ENCODE data around the gene CD9.
A peak's percentile ranks its signal among the peaks of the same experiment; 100 is the strongest.
"Not testable (repeated sequence)": the region's sequence is repeated elsewhere in the genome, so short reads cannot be mapped to it uniquely, and the experiment has no call there.

The CD9 gene

GRCh38 chr12:6205144-6205539, 4.9 kb downstream of the CD9 start:
- Histone ChIP-seq H3K27me3 (ENCODE audit: control insufficient read depth, insufficient read depth, low read length) (peaks cover 18% of the 10 kb centered on the region), H3K4me3 (ENCODE audit: low read length) (peak overlapping the region; percentile 36), H3K9ac (ENCODE audit: low read length) (peak overlapping the region; percentile 64), H3K9me3 (ENCODE audit: control insufficient read depth, low read depth, low read length) (no peaks in the 10 kb centered on the region), H3K36me3 (ENCODE audit: control insufficient read depth, low read depth, low read length) (no peaks in the 10 kb centered on the region), H3K4me1 (ENCODE audit: control insufficient read depth, low read depth, low read length) (peaks cover 38% of the 10 kb centered on the region), H3K27ac (ENCODE audit: low read length) (peak overlapping the region; percentile 90)

GRCh38 chr12:6205761-6206160, 5.6 kb downstream of the CD9 start:
- Histone ChIP-seq H3K4me3 (ENCODE audit: low read length) (peak overlapping the region; percentile 36), H3K4me1 (ENCODE audit: control insufficient read depth, low read depth, low read length) (peaks cover 38% of the 10 kb centered on the region), H3K9ac (ENCODE audit: low read length) (peak overlapping the region; percentile 64), H3K36me3 (ENCODE audit: control insufficient read depth, low read depth, low read length) (no peaks in the 10 kb centered on the region), H3K27me3 (ENCODE audit: control insufficient read depth, insufficient read depth, low read length) (peaks cover 14% of the 10 kb centered on the region), H3K9me3 (ENCODE audit: control insufficient read depth, low read depth, low read length) (no peaks in the 10 kb centered on the region), H3K27ac (ENCODE audit: low read length) (peak overlapping the region; percentile 90)

- Histone ChIP-seq H3K27me3 (ENCODE audit: control insufficient read depth, insufficient read depth, low read length) (peaks cover 8% of the 10 kb centered on the region), H3K9ac (ENCODE audit: low read length) (peak overlapping the region; percentile 64), H3K4me1 (ENCODE audit: control insufficient read depth, low read depth, low read length) (peaks cover 37% of the 10 kb centered on the region), H3K36me3 (ENCODE audit: control insufficient read depth, low read depth, low read length) (peaks cover under 1% of the 10 kb centered on the region), H3K27ac (ENCODE audit: low read length) (no peak overlapping the region), H3K4me3 (ENCODE audit: low read length) (no peak overlapping the region), H3K9me3 (ENCODE audit: control insufficient read depth, low read depth, low read length) (no peaks in the 10 kb centered on the region)
Measured at GRCh38 chr12:6206327-6206726, 6.1 kb downstream of the CD9 start.

DNA sequence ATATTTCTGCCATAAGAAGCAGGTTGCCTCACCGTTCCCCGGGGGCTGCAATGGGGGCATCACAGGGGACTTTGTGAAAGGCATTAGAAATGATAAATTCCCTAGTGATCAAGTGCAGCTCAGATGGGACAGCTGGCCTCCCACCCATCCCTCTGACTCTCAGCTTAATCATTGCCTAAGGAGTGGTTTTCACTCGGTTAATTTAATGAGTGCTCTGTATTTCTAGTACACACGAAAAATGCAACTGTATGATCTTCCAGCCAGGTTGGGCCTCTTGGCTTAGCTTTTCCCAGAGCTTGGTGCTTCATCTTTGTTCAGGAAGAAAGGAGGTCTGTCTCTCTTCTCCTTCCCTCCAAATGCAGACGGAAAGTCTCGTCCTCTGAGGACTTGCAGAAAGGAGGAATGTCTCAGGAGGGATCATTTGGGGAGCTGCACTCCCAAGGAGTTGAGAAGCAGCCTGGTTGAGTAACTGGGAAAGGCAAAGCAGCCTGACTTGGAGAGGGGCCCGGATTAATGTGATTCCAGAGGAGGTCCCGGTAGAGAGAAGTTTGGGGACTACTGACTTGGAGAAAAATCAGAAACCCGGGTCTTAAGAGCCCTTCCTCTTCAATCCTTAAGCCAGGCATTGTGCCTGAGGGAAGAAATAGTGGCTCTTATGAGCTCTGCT, 7.2 kb downstream of the CD9 start:
- no peak overlapping the region for H3K4me3 ChIP-seq (ENCODE audit: low read length)
- peaks cover 37% of the 10 kb centered on the region for H3K4me1 ChIP-seq (ENCODE audit: control insufficient read depth, low read depth, low read length)
- no peaks in the 10 kb centered on the region for H3K9me3 ChIP-seq (ENCODE audit: control insufficient read depth, low read depth, low read length)
- H3K9ac ChIP-seq (ENCODE audit: low read length): no peak overlapping the region
- peaks cover 5% of the 10 kb centered on the region for H3K36me3 ChIP-seq (ENCODE audit: control insufficient read depth, low read depth, low read length)
- no peaks in the 10 kb centered on the region for H3K27me3 ChIP-seq (ENCODE audit: control insufficient read depth, insufficient read depth, low read length)
- H3K27ac ChIP-seq (ENCODE audit: low read length): no peak overlapping the region

GRCh38 chr12:6208130-6208529, 7.9 kb downstream of the CD9 start:
- Histone ChIP-seq H3K27ac (ENCODE audit: low read length) (no peak overlapping the region), H3K9ac (ENCODE audit: low read length) (no peak overlapping the region), H3K27me3 (ENCODE audit: control insufficient read depth, insufficient read depth, low read length) (no peaks in the 10 kb centered on the region), H3K36me3 (ENCODE audit: control insufficient read depth, low read depth, low read length) (peaks cover 5% of the 10 kb centered on the region), H3K9me3 (ENCODE audit: control insufficient read depth, low read depth, low read length) (no peaks in the 10 kb centered on the region), H3K4me3 (ENCODE audit: low read length) (no peak overlapping the region), H3K4me1 (ENCODE audit: control insufficient read depth, low read depth, low read length) (peaks cover 34% of the 10 kb centered on the region)

- H3K9me3 ChIP-seq (ENCODE audit: control insufficient read depth, low read depth, low read length); H3K36me3 ChIP-seq (ENCODE audit: control insufficient read depth, low read depth, low read length); H3K27me3 ChIP-seq (ENCODE audit: control insufficient read depth, insufficient read depth, low read length); H3K27ac ChIP-seq (ENCODE audit: low read length); H3K9ac ChIP-seq (ENCODE audit: low read length); H3K4me3 ChIP-seq (ENCODE audit: low read length): not testable (repeated sequence)
- H3K4me1 ChIP-seq (ENCODE audit: control insufficient read depth, low read depth, low read length): peaks cover 37% of the 10 kb centered on the region
Measured at GRCh38 chr12:6209428-6209827, 9.2 kb downstream of the CD9 start.

DNA sequence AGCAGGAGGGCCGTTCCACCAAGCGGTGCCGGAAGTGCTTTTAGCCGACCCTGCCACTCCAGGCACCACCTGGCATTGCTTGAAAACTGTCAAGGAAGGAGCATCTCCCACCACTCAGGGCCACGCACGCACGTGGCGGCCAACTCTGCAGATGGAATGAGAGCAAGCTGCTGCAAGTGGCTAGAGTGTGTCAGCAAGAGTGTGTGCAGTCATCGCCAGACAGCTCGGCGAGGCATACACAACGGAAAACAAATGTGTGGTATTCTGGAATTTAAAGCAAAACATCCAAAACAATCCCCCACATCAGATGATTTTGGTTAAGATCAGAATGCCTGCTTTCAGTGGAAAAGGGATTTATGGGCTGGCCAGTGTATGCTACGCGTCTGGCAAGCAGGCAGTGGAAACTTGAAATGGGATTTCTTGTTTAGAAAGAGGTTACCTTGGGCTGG, 11.2 kb downstream of the CD9 start:
- Histone ChIP-seq H3K4me1 (ENCODE audit: control insufficient read depth, low read depth, low read length) (peaks cover 37% of the 10 kb centered on the region), H3K4me3 (ENCODE audit: low read length) (no peak overlapping the region), H3K27me3 (ENCODE audit: control insufficient read depth, insufficient read depth, low read length) (no peaks in the 10 kb centered on the region), H3K9ac (ENCODE audit: low read length) (no peak overlapping the region), H3K27ac (ENCODE audit: low read length) (no peak overlapping the region), H3K9me3 (ENCODE audit: control insufficient read depth, low read depth, low read length) (no peaks in the 10 kb centered on the region), H3K36me3 (ENCODE audit: control insufficient read depth, low read depth, low read length) (peaks cover 5% of the 10 kb centered on the region)

GRCh38 chr12:6212086-6212485, 11.9 kb downstream of the CD9 start:
- peaks cover 38% of the 10 kb centered on the region for H3K4me1 ChIP-seq (ENCODE audit: control insufficient read depth, low read depth, low read length)
- H3K9me3 ChIP-seq (ENCODE audit: control insufficient read depth, low read depth, low read length): no peaks in the 10 kb centered on the region
- no peak overlapping the region for H3K4me3 ChIP-seq (ENCODE audit: low read length)
- peaks cover 5% of the 10 kb centered on the region for H3K36me3 ChIP-seq (ENCODE audit: control insufficient read depth, low read depth, low read length)
- no peaks in the 10 kb centered on the region for H3K27me3 ChIP-seq (ENCODE audit: control insufficient read depth, insufficient read depth, low read length)
- H3K9ac ChIP-seq (ENCODE audit: low read length): no peak overlapping the region
- no peak overlapping the region for H3K27ac ChIP-seq (ENCODE audit: low read length)

GRCh38 chr12:6213969-6214368, 13.8 kb downstream of the CD9 start:
- peaks cover 5% of the 10 kb centered on the region for H3K36me3 ChIP-seq (ENCODE audit: control insufficient read depth, low read depth, low read length)
- H3K9ac ChIP-seq (ENCODE audit: low read length): no peak overlapping the region
- H3K9me3 ChIP-seq (ENCODE audit: control insufficient read depth, low read depth, low read length): no peaks in the 10 kb centered on the region
- H3K27me3 ChIP-seq (ENCODE audit: control insufficient read depth, insufficient read depth, low read length): no peaks in the 10 kb centered on the region
- no peak overlapping the region for H3K27ac ChIP-seq (ENCODE audit: low read length)
- H3K4me3 ChIP-seq (ENCODE audit: low read length): no peak overlapping the region
- peaks cover 42% of the 10 kb centered on the region for H3K4me1 ChIP-seq (ENCODE audit: control insufficient read depth, low read depth, low read length)

GRCh38 chr12:6214633-6215032, 14.4 kb downstream of the CD9 start:
- H3K36me3 ChIP-seq (ENCODE audit: control insufficient read depth, low read depth, low read length): peaks cover 5% of the 10 kb centered on the region
- peak overlapping the region; percentile 35 for H3K9ac ChIP-seq (ENCODE audit: low read length)
- no peaks in the 10 kb centered on the region for H3K27me3 ChIP-seq (ENCODE audit: control insufficient read depth, insufficient read depth, low read length)
- peak overlapping the region; percentile 48 for H3K27ac ChIP-seq (ENCODE audit: low read length)
- no peaks in the 10 kb centered on the region for H3K9me3 ChIP-seq (ENCODE audit: control insufficient read depth, low read depth, low read length)
- H3K4me3 ChIP-seq (ENCODE audit: low read length): no peak overlapping the region
- H3K4me1 ChIP-seq (ENCODE audit: control insufficient read depth, low read depth, low read length): peaks cover 42% of the 10 kb centered on the region

DNA sequence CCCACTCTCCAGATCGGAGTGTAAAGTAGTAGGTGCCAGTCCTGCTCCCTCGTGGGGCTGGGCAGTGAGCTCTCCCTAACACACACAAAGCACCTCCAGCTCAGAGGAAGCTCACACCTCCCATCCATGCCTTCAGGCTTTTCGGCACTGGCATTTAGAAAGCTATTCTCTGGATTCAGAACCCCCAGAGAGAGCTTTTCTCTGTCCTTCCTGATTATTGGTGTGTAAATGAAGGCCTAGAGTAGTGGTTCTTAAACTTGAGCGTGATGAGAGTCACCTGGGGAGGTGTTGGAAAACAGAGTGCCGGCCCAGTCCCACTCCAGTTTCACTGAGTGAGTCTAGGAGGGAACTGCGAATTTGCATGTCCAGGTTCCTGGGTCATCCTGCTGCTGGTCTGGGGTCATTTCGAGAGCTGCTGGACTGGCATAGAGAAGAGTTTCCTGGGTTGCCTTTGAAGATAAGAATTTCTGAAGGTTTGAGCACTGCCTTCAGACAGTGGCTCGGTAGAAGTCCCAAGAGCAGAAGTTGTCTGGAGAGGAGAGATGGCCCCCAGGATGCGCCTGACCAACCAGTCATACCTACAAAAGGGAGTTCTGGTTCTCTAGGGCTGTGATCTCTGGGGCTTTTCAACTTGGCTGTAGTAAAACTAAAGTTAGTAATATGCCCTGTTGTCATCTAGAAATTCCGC, 15.1 kb downstream of the CD9 start:
- H3K27ac ChIP-seq (ENCODE audit: low read length): peak overlapping the region; percentile 79
- H3K9ac ChIP-seq (ENCODE audit: low read length): peak overlapping the region; percentile 35
- H3K36me3 ChIP-seq (ENCODE audit: control insufficient read depth, low read depth, low read length): peaks cover 5% of the 10 kb centered on the region
- no peaks in the 10 kb centered on the region for H3K9me3 ChIP-seq (ENCODE audit: control insufficient read depth, low read depth, low read length)
- peak overlapping the region; percentile 6 for H3K4me3 ChIP-seq (ENCODE audit: low read length)
- no peaks in the 10 kb centered on the region for H3K27me3 ChIP-seq (ENCODE audit: control insufficient read depth, insufficient read depth, low read length)
- H3K4me1 ChIP-seq (ENCODE audit: control insufficient read depth, low read depth, low read length): peaks cover 42% of the 10 kb centered on the region
